Urothelium cell line (cell line): ENCODE data around the gene SLC51B.
A peak's percentile ranks its signal among the peaks of the same experiment; 100 is the strongest.
"Not testable (repeated sequence)": the region's sequence is repeated elsewhere in the genome, so short reads cannot be mapped to it uniquely, and the experiment has no call there.

Experiments
- DNase-seq: peaks from one replicate; pipeline ENCODE4 v3.0.0; 2011; ENCODE audit warnings: low spot score, mixed read lengths
- FAIRE-seq: peaks from 2 replicates; lab custom pipeline; 2011; peaks lifted over from hg19 to GRCh38; lab: Jason Lieb, UNC

SLC51B gene

DNA sequence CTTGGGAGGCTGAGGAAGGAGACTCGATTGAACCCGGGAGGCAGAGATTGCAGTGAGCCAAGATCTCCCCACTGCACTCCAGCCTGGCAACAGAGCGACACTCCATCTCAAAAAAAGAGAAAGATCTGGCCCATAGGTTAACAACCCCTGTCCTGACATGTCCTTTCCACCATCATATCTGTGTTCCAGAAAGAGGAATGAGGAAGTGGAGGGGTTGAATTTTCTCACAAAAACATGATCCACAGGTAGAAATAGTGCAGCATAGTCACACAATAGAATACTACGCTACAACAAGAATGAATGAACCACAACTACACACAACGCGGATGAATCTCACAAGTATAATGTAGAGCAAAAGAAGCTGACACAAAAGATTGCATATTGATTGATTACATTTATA is 4.7 kb upstream of the SLC51B start:
- FAIRE-seq (no peak), DNase-seq (no peak)

DNA sequence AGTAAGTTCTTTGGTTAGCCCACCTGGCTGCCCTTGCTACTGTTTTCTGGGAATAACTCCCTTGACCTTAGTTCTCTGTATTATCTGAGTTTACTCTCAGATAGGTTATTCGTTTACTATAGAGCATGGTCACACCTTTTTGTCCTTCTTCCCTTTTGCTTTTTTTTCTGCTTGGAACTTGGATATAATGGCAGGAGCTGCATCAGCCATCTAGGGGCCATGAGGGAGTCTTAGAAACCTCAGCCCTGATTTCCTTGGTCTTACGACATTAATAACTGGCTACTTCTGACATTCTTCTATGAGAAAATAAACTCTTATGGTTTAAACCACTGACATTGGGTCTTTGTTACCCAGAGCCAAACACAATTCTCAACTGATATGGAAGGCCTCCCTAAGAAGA is 3.4 kb upstream of the SLC51B start:
- FAIRE-seq (no peak), DNase-seq (no peak)

DNA sequence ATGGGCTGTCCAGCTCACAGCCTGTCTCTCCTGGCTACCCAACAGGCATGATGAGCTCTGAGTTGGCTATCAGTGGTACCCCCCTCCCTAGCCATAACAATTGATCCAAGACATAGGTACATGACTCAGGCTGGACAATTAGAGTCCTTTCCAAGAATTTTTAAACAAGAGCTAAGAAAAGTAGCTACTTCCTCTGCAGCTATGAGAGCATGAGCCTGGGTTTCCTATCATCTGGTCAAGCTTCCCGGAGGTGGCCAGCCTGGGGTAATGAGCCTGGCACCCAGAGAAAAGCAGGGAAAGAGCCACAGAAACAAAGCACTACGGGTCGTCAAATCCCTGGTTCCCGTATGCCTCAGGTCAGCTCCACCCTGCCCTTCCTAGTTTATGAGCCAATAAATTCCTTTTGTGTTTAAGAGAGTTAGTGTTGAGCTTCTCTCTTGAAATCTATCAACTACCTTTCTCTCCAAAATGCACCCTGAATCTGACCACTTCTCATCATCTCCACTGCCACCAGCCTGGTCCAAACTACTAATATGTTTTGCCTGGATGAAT is 2.3 kb upstream of the SLC51B start:
- no peak for FAIRE-seq
- no peak for DNase-seq

DNA sequence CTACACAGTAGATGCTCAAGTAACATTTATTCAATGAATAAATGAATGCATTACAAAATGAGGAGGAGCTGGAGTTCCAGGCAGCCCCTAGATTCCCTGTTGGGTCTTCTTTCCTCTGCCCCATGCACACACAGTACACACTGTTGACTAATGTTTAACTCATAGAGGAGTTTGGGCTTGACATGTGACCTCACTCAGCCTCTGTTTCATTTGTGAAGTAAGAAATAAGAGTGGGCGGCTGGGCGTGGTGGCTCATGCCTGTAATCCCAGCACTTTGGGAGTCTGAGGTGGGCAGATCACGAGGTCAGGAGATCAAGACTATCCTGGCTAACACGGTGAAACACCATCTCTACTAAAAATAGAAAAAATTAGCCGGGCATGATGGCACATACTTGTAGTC is 969 bp upstream of the SLC51B start:
- FAIRE-seq, result not testable (repeated sequence)

DNA sequence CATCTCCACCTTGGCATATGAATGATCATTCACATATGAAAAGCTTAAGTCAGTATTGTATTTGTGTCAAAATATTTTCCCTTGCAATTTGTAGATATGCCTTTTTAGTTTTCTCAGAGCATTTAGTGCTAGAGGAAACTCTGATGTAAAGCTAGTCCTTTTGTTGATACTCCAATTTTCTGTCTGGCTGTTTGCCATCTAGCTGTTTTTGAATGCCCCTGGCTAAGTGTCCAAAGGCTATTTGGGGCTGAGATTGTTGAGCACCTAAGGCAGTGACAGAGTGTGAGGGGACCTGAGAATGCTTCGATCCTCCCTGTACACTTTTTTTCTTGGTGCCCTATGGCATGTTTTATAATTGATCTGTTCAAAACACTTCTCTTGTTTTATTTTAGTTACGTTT is 3.1 kb downstream of the SLC51B start:
- DNase-seq, result no peak
- no peak for FAIRE-seq

More for the DNA sequence above, 969 bp upstream of the SLC51B start:
- DNase-seq, result not testable (repeated sequence)

DNA sequence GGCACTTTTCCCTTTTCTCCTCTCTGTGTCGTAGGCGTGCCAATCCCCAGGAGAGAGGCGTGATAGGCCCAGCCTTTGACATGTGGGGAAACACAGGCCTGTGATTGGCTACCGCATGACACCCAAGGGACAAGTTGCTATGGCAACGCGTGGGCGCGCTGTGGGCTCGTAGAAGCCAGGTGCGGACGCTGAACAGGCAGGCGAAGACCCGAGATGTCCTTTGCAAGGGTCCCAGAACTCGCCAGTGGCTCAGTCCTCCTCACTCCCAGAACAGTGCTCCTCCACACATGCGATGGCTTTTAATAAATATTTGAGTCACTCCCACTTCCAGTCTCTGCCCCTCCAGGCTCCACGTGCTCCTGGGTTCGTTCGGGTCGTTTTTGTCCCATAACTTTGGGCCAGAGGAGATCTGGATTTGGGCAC is 4.2 kb downstream of the SLC51B start:
- FAIRE-seq, result peak; percentile 92

DNA sequence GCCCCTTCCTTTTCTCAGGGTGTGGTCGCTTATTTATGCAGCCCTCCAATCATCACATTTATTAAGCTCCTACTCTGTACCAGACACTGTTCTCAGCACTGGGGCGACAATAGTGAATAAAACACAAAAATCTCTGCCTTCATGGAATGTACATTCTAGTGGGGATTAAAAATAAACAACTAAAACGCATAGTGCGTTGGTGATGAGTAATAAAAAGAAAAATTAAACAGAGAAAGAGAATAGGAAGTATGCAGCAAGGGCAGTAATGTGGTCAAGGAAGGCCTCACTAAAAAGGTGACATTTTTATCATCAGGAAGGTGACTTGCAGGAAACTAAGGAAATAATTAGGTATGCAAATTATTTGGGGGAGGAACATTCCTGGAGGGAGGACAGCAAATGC is 5.1 kb downstream of the SLC51B start:
- DNase-seq (no peak), FAIRE-seq (no peak)

More for the DNA sequence above, 4.2 kb downstream of the SLC51B start:
- DNase-seq, result peak; percentile 100

DNA sequence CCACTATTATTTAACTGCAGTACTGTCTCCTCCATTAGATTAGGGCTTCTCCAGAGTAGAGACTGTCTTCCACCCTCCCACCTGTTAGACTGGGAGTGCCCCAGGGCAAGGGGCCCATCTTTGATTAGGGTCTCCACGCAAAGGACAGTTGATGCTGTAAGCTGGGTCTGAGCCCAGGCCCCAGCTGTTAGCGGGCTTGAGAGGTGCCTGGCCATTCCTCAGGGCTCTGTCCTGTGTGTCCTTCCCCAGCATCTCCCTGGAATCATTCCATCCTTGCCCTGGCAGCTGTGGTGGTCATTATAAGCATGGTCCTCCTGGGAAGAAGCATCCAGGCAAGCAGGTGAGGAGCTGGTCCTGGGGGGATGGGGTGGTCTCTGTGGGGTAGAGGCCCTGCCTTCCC is 6.1 kb downstream of the SLC51B start:
- FAIRE-seq, result no peak
- no peak for DNase-seq

DNA sequence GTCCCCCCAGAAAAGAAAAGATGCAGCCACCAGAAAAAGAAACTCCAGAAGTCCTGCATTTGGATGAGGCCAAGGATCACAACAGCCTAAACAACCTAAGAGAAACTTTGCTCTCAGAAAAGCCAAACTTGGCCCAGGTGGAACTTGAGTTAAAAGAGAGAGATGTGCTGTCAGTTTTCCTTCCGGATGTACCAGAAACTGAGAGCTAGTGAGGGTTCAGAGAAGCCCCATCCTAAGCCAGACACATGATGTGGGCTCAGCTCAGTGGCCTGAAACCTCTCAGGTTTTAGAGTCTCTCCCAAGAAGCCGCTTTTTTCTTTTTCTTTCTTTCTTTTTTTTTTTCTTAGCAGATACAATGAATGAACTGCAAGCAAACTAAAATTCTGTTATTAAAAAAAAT is 7.8 kb downstream of the SLC51B start:
- FAIRE-seq, result no peak

DNA sequence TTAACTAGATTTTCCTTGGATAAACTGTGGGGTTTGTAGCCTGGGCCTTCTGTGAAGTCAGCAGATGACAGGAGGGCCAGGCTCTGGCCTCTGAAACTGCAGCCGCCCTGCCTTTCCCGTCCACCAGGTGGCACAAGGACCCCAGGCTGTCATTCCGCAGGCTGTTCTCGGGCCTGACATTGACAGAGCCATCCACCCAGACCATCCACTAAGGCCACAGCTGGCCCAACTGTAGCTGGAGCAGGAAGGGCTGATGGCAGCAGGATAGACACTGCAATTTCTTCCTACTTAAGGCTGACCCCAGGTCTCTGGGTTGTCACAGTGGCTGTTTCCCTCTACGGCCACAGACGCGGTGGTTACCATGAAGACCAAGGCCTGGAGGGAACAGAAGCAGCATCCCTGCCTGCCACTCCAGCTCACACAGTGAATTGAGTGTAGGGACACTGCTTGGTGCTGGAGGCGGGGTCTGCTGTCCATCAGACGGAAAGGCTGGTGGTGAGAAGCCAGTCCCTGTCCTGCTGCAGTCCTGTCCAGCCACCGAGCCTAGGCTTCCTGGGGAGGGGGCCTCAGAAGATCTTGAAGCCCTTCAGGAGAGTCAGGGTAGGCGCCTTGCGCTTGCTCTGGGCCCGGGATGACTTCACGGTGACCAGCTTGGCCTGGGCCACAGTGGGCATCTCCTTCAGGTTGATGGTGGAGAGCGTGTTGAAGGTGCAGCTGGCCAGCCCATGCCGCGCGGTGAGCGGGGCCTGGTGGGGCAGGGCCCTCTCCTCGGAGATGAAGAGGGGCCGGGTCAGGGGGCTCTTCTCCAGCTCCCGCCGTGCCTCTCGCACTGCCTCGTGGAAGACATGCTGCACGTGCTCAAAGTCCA is 9.4 kb downstream of the SLC51B start:
- DNase-seq (peak; percentile 86), FAIRE-seq (peak; percentile 83)

More for the DNA sequence above, 7.8 kb downstream of the SLC51B start:
- DNase-seq, result no peak

DNA sequence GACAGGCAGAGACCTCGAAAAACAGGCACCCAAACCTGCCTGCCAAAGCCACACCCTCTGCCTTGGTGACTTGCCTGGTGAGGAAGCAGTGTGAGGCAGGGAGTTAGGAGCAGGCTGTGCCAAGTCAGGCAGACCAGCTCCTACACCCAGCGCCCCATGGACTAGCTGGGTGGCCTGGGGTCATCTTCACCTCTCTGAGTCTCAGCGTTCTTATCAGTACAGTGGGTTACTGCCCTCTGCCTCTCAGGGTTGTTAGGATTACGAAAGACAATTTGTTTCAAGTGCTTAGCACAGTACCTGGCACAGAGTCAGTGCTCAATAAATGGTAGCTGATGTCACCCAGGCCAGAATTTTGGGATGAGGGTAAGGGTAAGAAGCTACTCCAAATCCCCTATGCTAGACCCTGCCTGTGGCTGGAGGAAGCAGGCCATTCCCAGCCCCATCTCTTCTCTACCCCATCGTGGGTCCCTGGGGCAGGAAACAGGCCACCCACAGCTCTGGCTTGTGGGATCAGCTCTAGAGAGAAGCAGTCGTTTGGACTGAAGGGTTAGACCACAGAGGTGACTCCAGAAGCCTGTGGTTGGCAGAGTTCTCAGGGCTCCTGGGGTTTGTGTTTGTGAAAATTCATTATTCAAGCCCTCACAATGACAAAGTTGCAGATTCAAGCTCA is 10.1 kb downstream of the SLC51B start:
- FAIRE-seq (no peak), DNase-seq (no peak)

DNA sequence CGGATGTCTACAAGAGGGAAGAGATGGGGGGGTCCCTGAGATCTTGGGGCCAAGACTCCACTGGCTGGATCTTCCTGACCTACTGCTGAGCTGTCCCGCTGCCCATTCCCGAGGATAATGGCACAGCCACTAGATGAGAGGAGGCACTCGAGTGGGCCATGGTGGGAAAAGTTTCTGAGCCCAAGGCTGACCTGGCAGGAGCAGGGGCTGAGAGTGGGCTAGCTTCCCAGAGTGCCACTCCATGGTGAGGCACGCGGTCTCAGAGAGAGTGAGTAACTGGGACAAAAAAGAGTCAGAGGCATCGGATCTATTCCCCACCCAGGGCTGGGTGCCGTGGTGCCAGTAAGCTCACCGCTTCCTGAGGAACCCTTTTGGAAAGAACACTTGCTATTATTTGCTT is 10.9 kb downstream of the SLC51B start:
- FAIRE-seq, result no peak
- DNase-seq, result no peak

DNA sequence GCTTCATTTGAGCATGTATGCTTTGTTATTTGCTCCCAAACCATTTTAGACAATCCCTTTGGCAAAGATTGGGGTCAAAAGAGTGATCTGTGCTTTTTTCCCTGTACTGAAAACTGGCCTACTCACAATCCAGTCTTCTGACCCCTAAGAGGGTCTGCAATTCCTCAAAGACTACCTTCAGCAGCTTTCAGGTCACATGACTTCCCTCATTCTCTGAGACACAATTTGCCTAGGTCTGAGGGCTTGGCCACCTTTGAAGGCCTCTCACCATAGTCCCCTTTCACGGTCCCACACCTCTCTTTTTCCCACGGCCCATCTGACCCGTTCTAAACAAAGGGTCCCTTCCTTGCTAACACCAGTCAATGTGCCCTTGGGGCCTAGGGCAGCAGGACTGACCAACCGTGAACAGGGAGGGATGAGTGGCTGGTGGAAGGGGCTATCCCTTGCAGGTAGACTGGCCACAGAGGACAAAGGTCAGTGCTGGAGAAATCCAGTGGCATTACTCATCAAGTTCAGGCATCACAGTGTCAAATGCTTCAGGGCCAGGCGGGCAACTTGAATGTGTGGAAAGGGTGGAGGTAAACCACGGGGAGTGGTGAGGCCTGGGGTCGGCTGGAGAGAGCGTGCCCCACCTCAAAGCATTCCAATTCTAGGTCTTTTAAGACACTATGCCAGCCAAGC is 11.8 kb downstream of the SLC51B start:
- FAIRE-seq, result peak; percentile 82
- DNase-seq, result peak; percentile 62

DNA sequence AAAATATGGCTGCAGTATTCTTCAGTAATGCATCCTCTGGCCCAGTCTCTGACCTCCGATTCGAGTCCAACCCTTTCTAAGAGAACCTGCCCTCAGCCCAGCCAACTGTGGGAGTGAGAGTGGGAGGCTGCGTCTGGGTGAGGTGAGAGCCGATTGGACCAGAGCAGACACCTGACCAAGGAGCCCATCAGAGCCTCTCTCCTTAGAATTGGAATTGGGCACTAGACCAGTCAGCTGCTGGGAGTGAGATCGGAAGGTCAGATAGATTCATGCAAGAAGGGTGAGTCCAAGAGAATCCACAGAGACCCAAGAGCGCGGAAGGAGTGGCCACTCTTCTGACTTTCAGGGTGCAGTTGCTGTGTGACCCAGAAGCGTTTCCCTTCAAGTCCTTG is 12.4 kb downstream of the SLC51B start:
- no peak for FAIRE-seq
- peak; percentile 47 for DNase-seq

DNA sequence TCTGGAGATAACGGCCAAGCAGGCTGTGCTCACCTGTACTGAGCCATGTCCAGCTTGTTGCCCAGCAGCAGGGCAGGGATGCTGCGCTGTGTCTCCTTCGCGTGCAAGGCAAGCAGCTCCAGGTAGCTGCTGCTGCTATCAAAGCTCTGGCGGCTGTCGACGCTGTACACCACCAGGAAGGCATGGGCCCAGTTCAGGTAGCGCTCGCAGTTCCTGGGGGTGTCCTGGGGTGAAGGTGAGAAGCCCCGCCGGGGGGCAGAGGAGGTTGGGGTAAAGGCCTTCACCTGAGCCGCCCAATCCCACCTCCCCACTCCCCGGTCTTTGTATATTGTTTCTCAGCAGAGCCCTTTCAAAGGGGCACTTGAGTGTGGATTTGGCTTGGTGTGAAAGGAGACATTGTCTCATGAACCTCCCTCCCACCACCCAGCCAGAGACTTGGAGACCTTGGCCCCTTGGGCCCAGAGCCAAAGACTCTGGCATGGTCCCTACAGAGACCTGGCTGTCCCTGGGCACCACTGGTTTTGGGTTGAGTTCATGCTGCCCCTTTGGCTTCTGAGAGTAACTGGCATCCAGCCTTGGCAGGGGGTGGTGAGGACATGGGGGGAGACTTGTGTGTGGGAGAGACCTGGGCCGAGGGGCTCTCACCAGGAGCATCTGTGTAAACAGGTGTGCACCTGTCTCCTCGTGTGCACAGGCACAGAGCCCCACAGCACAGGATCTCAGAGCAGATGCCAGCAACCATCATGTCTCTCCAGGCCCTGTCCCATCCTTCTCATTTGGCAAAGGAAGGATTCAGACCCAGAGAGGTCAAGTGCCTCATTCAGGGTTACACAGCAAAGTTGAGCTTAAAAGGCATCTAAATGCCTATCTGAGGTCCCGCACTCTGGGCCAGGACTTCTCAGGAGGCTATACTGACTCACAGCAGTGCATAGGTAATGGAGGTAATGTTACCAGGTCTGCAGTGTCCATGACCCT is 13.5 kb downstream of the SLC51B start:
- no peak for FAIRE-seq
- no peak for DNase-seq

DNA sequence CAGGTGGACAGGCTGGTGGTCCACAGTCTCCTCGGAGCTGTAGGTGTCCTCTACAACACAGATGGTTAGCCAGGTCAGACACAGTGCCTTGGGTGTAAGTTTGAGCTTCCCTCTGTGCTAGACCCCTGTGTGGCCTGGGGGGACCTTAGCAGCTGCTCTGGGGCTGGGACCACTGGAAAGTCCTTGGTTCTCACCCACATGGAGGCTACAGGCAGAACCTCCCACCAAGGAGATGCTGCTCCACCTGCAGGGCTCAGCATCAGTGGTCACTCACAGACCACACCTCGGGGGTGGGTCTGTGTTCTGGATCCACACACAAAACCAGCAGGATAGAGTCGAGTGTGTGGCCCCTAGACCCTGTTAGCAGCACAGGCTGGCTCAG is 14.2 kb downstream of the SLC51B start:
- no peak for FAIRE-seq
- DNase-seq, result no peak

DNA sequence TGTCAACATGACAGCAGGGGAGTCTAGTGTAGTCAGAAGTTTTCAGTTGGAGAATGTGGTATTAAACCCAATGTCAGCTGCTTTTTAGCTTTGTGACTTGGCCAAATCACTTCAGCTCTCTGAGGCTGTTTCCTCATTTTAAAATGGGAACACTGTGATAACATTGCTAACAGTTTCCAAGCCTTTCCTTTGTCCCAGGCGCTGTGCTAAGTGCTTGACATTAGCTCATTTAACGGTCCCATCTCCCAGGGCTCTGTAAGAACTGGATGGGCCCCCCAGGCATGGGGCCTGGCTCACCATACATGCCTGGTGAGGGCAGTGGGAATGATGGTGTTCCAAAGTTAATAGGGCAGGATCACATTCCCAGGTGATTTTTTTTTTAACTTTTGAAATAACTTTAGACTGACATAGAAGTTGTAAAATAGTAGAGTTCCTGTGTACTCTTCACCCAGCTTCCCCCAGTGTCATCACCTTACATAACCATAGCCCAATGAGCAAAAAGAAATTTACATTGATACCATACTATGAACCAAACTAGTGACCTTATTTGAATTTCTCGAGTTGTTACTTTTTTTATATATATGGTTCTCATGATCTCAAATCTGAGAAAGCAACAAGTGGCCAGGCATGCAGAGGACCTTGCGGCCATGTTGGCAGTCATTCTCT is 14.9 kb downstream of the SLC51B start:
- FAIRE-seq (no peak), DNase-seq (no peak)

DNA sequence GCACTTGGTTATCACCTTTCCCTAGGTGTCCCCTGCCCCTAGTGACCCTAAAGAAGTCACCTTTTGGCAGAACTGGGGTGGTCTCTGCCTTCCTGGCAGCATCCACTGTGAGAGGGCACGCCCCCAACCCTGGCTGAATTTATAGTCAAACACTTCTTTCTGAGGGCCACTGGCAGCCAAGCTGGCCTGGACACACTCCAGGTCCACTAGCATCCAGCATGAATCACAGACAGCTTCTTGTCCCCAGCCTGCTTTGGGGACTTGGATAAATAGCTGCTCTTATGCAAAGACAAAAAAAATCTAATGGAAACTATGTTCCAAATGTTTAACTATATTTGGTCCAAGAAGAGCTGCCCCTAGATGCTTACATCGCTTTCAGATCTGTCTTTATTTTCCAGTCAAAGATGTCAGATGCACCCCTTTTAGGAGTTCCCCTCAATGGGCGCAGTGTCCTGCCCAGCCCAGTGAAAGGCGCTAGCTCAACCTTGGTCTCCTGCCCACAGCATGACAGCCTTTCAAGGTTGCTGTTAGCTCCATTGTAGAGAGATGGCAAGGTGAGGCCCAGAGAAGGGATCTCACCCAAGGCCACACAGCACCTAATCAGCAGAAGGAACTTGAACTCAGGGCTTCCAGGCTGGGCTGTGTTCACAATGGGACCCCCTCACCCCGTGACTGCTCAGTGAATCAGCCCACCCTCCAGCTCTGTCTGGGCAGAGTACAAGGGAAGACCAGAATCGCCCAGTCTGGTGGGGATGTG is 15.6 kb downstream of the SLC51B start:
- DNase-seq (no peak), FAIRE-seq (no peak)

DNA sequence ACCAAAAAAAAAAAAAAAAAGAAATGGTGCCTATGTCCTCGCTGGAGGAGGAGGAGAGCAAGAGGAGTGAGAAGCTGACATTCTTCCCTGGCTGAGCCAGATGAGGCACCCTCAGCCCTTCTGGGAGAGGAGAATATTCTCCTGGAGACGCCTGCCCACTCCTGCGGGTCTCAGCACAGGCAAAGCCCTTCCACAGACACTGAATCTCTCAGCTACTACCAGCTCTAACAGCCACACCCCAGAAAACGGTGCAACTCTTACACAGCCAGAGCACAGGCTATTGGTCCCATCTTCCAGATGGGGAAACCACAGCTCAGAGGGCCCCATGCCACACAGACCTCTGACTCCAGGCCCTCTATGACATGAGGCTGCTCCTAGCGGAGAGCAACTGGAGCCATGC is 16.9 kb downstream of the SLC51B start:
- DNase-seq (no peak), FAIRE-seq (no peak)
